H9 (cell line): ENCODE measurements around the gene RAF1. TPM values are rescaled to one million over a fixed set of nuclear protein-coding genes. Genes with fewer than 3 reads are reported as not detected.

Experiments used
- DNase-seq: peaks from one replicate; pipeline ENCODE4 v3.0.0-alpha.2; 2017
- H2AFZ ChIP-seq: one replicate; pipeline ENCODE4 v1.6.1; 2013; ENCODE audit warnings: mild to moderate bottlenecking, low read length, control low read depth, moderate library complexity
- H2AK5ac ChIP-seq: 2 replicates; pipeline ENCODE4 v1.6.1; 2013; ENCODE audit warnings: low read length, control low read depth, mixed read lengths; ENCODE audit not compliant: insufficient read length
- H2BK120ac ChIP-seq: one replicate; pipeline ENCODE4 v1.6.1; 2013; ENCODE audit warnings: low read depth, mild to moderate bottlenecking, low read length, control low read depth, inconsistent platforms; ENCODE audit not compliant: poor library complexity, severe bottlenecking
- H2BK12ac ChIP-seq: 2 replicates; pipeline ENCODE4 v1.6.1; 2013; ENCODE audit warnings: low read length, control low read depth, mixed read lengths, low read depth; ENCODE audit not compliant: insufficient read length
- H2BK15ac ChIP-seq: 2 replicates; pipeline ENCODE4 v1.6.1; 2013; ENCODE audit warnings: low read depth, low read length, control low read depth
- H2BK20ac ChIP-seq: one replicate; pipeline ENCODE4 v1.6.1; 2013; ENCODE audit warnings: low read depth, mild to moderate bottlenecking, low read length, control low read depth, inconsistent platforms; ENCODE audit not compliant: poor library complexity, severe bottlenecking
- H2BK5ac ChIP-seq: 2 replicates; pipeline ENCODE4 v1.6.1; 2013; ENCODE audit warnings: low read length, control low read depth, mixed read lengths; ENCODE audit not compliant: insufficient read length
- H3K14ac ChIP-seq: 2 replicates; pipeline ENCODE4 v1.6.1; 2013; ENCODE audit warnings: low read length, control low read depth; ENCODE audit not compliant: insufficient read depth
- H3K18ac ChIP-seq: 2 replicates; pipeline ENCODE4 v1.6.1; 2013; ENCODE audit warnings: low read depth, mild to moderate bottlenecking, mixed read lengths, low read length, control low read depth; ENCODE audit not compliant: insufficient read length
- H3K23ac ChIP-seq: 2 replicates; pipeline ENCODE4 v1.6.1; 2013; ENCODE audit warnings: low read length, control low read depth, mixed read lengths, low read depth; ENCODE audit not compliant: insufficient read length
- H3K23me2 ChIP-seq: 2 replicates; pipeline ENCODE4 v1.6.1; 2013; ENCODE audit warnings: low read depth, mild to moderate bottlenecking, mixed read lengths, low read length, control low read depth; ENCODE audit not compliant: insufficient read length, poor library complexity, severe bottlenecking
- H3K27ac ChIP-seq: 2 replicates; pipeline ENCODE4 v1.5.1; 2013; ENCODE audit warnings: low read length, control low read depth, mixed read lengths, low read depth; ENCODE audit not compliant: insufficient read length
- H3K27me3 ChIP-seq: 2 replicates; pipeline ENCODE4 v1.6.1; 2013; ENCODE audit warnings: low read length, control low read depth, inconsistent platforms; ENCODE audit not compliant: insufficient read depth
- H3K4ac ChIP-seq: 2 replicates; pipeline ENCODE4 v1.6.1; 2013; ENCODE audit warnings: low read depth, mild to moderate bottlenecking, control low read depth, inconsistent platforms, low read length, moderate library complexity
- H3K4me1 ChIP-seq: 2 replicates; pipeline ENCODE4 v1.6.1; 2013; ENCODE audit warnings: low read length, control low read depth, inconsistent platforms; ENCODE audit not compliant: insufficient read depth
- H3K4me2 ChIP-seq: 2 replicates; pipeline ENCODE4 v1.6.1; 2013; ENCODE audit warnings: low read length, control low read depth, mixed read lengths; ENCODE audit not compliant: insufficient read length, insufficient read depth
- H3K56ac ChIP-seq: 2 replicates; pipeline ENCODE4 v1.6.1; 2013; ENCODE audit warnings: low read depth, mild to moderate bottlenecking, mixed read lengths, low read length, control low read depth; ENCODE audit not compliant: insufficient read length
- H3K79me1 ChIP-seq: 2 replicates; pipeline ENCODE4 v1.6.1; 2013; ENCODE audit warnings: low read depth, mild to moderate bottlenecking, moderate library complexity, low read length, control low read depth, inconsistent platforms; ENCODE audit not compliant: insufficient read depth, poor library complexity, severe bottlenecking
- H3K79me2 ChIP-seq: 2 replicates; pipeline ENCODE4 v1.6.1; 2013; ENCODE audit warnings: low read length, control low read depth, inconsistent platforms; ENCODE audit not compliant: insufficient read depth
- H3K9ac ChIP-seq: 2 replicates; pipeline ENCODE4 v1.6.1; 2013; ENCODE audit warnings: low read length, control low read depth, mixed read lengths; ENCODE audit not compliant: insufficient read length; ENCODE audit errors: extremely low read depth
- H3K9me3 ChIP-seq: one replicate; pipeline ENCODE4 v1.6.1; 2013; ENCODE audit warnings: low read depth, low read length, inconsistent platforms; ENCODE audit not compliant: control insufficient read depth
- H3T11ph ChIP-seq: one replicate; pipeline ENCODE4 v1.6.1; 2013; ENCODE audit warnings: mild to moderate bottlenecking, low read length, control low read depth, inconsistent platforms
- H4K20me1 ChIP-seq: one replicate; pipeline ENCODE4 v1.6.1; 2013; ENCODE audit not compliant: control insufficient read depth, insufficient read length, insufficient read depth
- H4K5ac ChIP-seq: 2 replicates; pipeline ENCODE4 v1.6.1; 2013; ENCODE audit warnings: low read depth, mild to moderate bottlenecking, mixed read lengths, low read length, control low read depth; ENCODE audit not compliant: insufficient read length
- H4K8ac ChIP-seq: replicated peaks from 2 replicates; pipeline ENCODE4 v1.6.1; 2013; ENCODE audit warnings: low read length, control low read depth, mixed read lengths, low read depth; ENCODE audit not compliant: insufficient read length
- H4K91ac ChIP-seq: 2 replicates; pipeline ENCODE4 v1.6.1; 2013; ENCODE audit warnings: low read depth, mild to moderate bottlenecking, moderate library complexity, mixed read lengths, low read length, control low read depth; ENCODE audit not compliant: insufficient read length
- H3K27ac Mint-ChIP-seq, 3 experiments: 2 replicates in 2 of 3; 3 replicates in 1 of 3; pipeline ENCODE4 v1.8.0; 2020 to 2021; ENCODE audit warnings: mixed read lengths in 3 of 3, mild to moderate bottlenecking in 1 of 3, moderate library complexity in 1 of 3
- H3K27me3 Mint-ChIP-seq: 2 replicates; pipeline ENCODE4 v1.8.0; 2021; ENCODE audit warnings: low read depth, mild to moderate bottlenecking, moderate library complexity, mixed read lengths
- H3K36me3 Mint-ChIP-seq, 3 experiments: 2 replicates in 2 of 3; 3 replicates in 1 of 3; pipeline ENCODE4 v1.8.0; 2020 to 2021; ENCODE audit warnings: low read depth in 3 of 3, mixed read lengths in 3 of 3; ENCODE audit not compliant: insufficient read depth in 1 of 3
- H3K4me1 Mint-ChIP-seq, 2 experiments: 2 replicates each; pipeline ENCODE4 v1.8.0; 2020; ENCODE audit warnings: mixed read lengths in 2 of 2
- H3K4me3 Mint-ChIP-seq, 2 experiments: 2 replicates in 1 of 2; 3 replicates in 1 of 2; pipeline ENCODE4 v1.8.0; 2020 to 2021; ENCODE audit warnings: mild to moderate bottlenecking in 2 of 2, mixed read lengths in 2 of 2, moderate library complexity in 1 of 2
- H3K9me3 Mint-ChIP-seq, 2 experiments: 2 replicates in 1 of 2; 3 replicates in 1 of 2; pipeline ENCODE4 v1.8.0; 2020; ENCODE audit warnings: mild to moderate bottlenecking in 2 of 2, mixed read lengths in 2 of 2, moderate library complexity in 1 of 2
- WGBS: extraction: QIAGEN DNeasy Blood & Tissue Kit; methylation state at CpG from one replicate; pipeline ENCODE4 v1.1.7; 2013; ENCODE audit warnings: missing lambda C conversion rate, low lambda C conversion rate, mixed read lengths; ENCODE audit not compliant: insufficient read length; ENCODE audit errors: extremely low coverage; 5-methylcytosine and 5-hydroxymethylcytosine counted together
- total RNA-seq: library from RNA; stranded (reverse); gene quantifications from 2 replicates; pipeline ENCODE4 v1.2.1, GENCODE V29; 2021
- TF ChIP-seq, protein P1 (sequence below): fragments of 200-600 bp; sonication (generic); conservative IDR thresholded peaks from 3 replicates; pipeline ENCODE4 v1.8.0; 2021; ENCODE audit warnings: antibody characterized with exemption, mild to moderate bottlenecking

The RAF1 gene
- total RNA-seq, 1 experiment from 2014 or later = 112 TPM

- H3K9ac ChIP-seq = no peak overlapping the region
- Mint-ChIP-seq H3K9me3 (no peaks in the 10 kb centered on the region), H3K36me3 (peaks cover 40 to 76% (median 72%) of the 10 kb centered on the region in 3 experiments), H3K27me3 (no peaks in the 10 kb centered on the region), H3K27ac (peak overlapping the region in 1 of 3 experiments; percentile 37; a peak in 2 of 7 replicates), H3K4me3 (no peak overlapping the region), H3K4me1 (peaks cover 0 to 4% of the 10 kb centered on the region in 2 experiments; a peak in 1 of 4 replicates)
- H2BK120ac ChIP-seq = no peak overlapping the region
- no peak overlapping the region for H2BK12ac ChIP-seq
- TF ChIP-seq, protein P1, sequence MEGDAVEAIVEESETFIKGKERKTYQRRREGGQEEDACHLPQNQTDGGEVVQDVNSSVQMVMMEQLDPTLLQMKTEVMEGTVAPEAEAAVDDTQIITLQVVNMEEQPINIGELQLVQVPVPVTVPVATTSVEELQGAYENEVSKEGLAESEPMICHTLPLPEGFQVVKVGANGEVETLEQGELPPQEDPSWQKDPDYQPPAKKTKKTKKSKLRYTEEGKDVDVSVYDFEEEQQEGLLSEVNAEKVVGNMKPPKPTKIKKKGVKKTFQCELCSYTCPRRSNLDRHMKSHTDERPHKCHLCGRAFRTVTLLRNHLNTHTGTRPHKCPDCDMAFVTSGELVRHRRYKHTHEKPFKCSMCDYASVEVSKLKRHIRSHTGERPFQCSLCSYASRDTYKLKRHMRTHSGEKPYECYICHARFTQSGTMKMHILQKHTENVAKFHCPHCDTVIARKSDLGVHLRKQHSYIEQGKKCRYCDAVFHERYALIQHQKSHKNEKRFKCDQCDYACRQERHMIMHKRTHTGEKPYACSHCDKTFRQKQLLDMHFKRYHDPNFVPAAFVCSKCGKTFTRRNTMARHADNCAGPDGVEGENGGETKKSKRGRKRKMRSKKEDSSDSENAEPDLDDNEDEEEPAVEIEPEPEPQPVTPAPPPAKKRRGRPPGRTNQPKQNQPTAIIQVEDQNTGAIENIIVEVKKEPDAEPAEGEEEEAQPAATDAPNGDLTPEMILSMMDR = no peak
- no peaks in the 10 kb centered on the region for H4K20me1 ChIP-seq
- DNase-seq = no peak
- no peak overlapping the region for H2AK5ac ChIP-seq
- no CpG with 5 or more reads among the region's 7 CpGs for WGBS
- H3K56ac ChIP-seq = no peak overlapping the region
- no peak overlapping the region for H3K18ac ChIP-seq
- H3K14ac ChIP-seq = no peak overlapping the region
- H2BK15ac ChIP-seq = no peak overlapping the region
- H2BK5ac ChIP-seq = no peak overlapping the region
- H4K91ac ChIP-seq = no peak overlapping the region
- H2BK20ac ChIP-seq = no peak overlapping the region
- H4K8ac ChIP-seq = no peak overlapping the region
- no peaks in the 10 kb centered on the region for H3K27me3 ChIP-seq
- no peak overlapping the region for H2AFZ ChIP-seq
- H3K23ac ChIP-seq = no peak overlapping the region
- H3K79me1 ChIP-seq = no peaks in the 10 kb centered on the region
- no peak overlapping the region for H3K4me2 ChIP-seq
- no peak overlapping the region for H3K27ac ChIP-seq
- H3K79me2 ChIP-seq = no peaks in the 10 kb centered on the region
- no peaks in the 10 kb centered on the region for H3K23me2 ChIP-seq
- no peak overlapping the region for H4K5ac ChIP-seq
- no peak overlapping the region for H3K4ac ChIP-seq
- H3K4me1 ChIP-seq = no peaks in the 10 kb centered on the region
- no peak overlapping the region for H3T11ph ChIP-seq
- no peaks in the 10 kb centered on the region for H3K9me3 ChIP-seq
Measured at GRCh38 chr3:12588039-12589009, 75.6 kb downstream of the RAF1 start.
